ENCODE measurements around the gene CERCAM. TPM values are rescaled to one million over a fixed set of nuclear protein-coding genes. Genes with fewer than 3 reads are reported as not detected.
"Not testable (repeated sequence)": the region's sequence is repeated elsewhere in the genome, so short reads cannot be mapped to it uniquely, and the experiment has no call there.

CERCAM gene
- total RNA-seq, 1 donor from 2014 or later, result 24.1 TPM

DNA sequence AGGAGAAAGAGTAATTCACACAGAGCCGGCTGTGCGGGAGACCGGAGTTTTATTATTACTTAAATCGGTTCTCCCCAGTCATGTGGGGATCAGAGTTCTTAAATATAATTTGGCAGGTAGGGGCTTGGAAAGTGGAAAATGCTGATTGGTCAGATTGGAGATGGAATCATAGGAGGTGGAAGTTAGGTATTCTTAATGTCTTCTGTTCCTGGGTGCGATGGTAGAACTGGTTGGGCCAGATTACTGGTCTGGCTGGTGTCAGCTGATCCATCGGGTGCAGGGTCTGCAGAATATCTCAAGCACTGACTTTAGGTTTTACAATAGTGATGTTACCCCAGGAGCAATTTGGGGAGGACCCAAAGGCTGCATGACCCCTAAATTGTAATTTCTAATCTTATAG, 4.6 kb upstream of the CERCAM start:
- no peak for DNase-seq (ENCODE audit: low read depth, low spot score)

DNA sequence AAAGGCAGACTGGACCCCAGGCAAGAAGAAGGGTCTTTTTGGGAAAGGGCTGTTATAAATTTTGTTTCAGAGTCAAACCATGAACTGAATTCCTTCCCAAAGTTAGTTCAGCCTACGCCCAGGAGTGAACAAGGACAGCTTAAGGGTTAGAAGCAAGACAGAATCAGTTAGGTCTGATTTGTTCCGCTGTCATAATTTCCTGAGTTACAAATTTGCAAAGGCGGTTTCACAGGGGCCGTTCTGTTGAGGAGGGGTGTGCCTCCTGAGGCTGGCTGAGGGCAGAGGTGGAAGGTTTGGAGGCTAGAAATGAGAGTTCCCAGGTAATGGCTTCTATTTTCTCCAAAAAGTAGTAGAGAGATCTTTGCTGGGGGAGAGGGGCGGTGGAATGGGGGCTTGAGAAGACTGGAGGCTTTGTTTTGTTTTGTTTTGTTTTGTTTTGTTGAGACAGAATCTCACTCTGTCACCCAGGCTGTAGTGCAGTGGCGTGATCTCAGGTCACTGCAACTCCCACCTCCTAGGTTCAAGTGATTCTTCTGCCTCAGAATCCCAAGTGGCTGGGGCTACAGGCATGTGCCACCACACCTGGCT, 4.1 kb upstream of the CERCAM start:
- no peak for DNase-seq (ENCODE audit: low read depth, low spot score)

DNA sequence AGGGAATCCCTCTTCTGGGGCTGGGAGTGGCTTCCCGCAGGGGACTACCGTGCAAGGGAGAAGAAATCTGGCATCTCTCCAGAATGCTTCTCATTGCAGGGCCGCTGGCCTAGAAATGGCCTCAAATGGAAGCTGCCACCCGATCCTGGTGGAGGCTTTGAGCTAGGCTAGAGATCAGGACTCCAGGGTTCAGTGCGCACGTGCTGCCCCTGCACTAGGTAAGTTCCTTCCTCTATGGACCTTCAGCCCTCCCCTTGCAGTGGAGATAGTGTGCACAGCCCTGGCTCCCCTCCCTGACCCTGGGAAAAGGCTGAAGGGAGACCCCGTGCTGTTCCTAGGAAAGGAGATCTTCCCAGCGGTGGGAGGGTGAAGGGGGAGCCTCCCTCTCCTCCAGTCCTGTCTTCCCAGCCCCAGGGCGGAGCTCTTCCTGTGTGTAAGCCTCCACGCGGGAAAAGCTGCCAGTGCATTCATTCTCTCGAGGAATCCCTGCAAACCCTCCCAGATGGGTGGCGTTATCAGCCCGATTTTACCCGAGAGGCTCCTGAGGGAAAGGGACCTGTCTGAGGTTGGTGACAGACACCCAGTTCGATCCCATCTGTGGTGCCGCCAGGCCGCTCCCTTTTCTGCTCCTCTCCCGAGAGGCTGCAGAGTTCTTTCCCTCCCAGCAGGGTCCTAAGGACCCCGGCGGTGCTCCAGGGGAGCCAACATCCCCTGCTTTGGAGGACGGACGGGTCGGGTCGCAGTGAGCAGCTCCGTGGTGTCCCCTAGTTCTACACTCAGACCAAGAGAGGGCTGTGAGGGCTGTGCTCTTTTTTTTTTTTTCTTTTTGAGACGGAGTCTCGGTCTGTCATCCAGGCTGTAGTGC, 1.4 kb upstream of the CERCAM start:
- DNase-seq (ENCODE audit: low read depth, low spot score), result no peak

DNA sequence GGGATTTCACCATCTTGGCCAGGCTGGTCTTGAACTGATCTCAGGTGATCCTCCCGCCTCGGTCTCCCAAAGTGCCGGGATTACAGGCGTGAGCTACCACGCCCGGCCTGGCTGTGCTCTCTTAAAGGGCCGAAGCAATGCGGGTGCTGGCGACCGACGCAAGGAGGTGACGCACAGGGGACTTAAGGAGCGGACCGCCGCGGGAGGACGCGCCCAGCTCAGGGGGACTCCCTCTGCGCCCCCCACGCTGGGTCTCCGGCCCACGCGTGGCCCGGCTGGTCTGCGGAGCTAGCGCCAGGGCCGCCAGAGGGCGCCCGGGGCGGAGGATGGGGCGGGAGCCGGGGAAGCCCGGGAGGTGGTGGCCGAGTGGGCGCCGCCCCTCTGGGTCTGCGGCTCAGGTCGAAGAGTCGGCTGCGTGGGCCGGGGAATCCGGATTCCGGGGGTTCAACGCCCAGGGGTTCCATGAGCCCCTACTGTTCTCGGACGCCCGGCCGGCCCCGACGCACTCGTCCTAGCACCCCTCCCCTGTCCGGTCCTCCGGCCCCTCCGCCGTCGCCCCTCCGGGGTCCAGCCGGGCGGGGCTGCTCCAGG, 502 bp upstream of the CERCAM start:
- DNase-seq (ENCODE audit: low read depth, low spot score), result no peak

DNA sequence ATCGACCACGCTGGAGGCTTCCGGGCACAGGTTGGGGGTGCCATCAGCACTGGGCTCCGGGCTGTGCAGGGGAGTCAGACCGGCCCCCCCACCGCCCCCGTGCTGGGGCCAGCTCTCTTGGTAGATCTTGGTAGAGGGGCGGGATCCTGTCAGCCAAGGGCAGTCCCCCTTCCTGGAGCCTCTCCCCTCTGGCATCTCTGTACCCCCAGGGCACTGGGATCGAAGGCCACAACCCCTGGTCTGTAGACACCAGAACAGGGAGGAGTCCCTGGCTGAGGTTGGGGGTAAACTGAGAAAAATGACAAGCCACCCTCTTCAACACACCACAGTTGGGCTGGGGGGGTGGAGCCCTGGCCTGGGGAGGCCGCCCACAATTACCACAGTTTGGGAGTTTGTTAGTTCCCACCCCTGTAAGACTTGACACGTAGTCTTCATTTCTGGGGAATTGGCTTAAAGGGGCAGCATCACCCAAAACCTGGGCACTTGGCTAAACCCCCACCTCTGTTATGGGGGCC, 882 bp downstream of the CERCAM start:
- no peak for DNase-seq (ENCODE audit: low read depth, low spot score)

DNA sequence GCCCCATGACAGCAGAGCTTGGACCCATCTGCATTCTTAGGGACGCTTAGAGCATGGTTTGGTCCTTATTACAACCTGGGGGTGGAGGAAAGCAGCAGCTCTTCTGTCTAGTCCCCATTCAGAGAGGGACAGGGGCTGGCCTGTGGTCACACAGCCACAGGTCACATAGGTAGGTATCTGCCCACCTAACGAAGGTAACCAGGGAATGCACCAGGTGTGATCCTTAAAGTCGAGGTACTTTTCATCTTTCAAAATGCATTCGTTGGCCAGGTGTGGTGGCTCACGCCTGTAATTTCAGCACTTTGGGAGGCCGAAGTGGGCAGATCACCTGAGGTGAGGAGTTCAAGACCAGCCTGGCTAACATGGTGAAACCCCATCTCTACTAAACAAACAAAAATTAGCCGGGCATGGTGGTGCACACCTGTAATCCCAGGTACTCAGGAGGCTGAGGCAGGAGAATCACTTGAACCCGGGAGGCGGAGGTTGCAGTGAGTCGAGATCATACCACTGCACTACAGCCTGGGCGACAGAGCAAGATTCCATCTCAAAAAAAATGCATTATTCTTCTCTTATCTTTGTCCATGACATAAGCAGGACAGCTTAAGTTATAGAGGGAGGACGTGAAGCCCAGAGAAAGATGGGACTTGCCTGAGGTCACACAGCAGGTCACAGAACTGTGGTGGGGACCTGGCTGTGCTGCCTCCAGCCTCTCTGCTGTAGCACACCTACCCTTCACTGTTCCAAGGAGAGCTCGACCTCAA, 1.5 kb downstream of the CERCAM start:
- DNase-seq (ENCODE audit: low read depth, low spot score), result not testable (repeated sequence)

DNA sequence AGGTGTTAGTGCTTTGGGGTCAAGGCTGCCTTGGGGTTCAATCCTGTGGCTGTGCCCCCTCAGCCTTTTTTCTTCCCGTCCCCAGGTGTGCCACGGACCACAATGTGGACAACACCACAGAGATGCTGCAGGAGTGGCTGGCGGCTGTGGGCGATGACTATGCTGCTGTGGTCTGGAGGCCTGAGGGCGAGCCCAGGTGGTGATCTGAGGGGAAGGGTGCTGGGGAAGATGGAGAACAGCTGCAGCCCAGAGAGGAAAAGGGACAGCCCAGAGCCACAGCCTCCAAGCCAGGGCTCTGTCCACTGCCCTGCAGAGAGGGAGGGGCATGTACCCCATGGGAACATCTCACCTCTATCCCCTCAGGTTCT, 2.1 kb downstream of the CERCAM start:
- no peak for DNase-seq (ENCODE audit: low read depth, low spot score)

DNA sequence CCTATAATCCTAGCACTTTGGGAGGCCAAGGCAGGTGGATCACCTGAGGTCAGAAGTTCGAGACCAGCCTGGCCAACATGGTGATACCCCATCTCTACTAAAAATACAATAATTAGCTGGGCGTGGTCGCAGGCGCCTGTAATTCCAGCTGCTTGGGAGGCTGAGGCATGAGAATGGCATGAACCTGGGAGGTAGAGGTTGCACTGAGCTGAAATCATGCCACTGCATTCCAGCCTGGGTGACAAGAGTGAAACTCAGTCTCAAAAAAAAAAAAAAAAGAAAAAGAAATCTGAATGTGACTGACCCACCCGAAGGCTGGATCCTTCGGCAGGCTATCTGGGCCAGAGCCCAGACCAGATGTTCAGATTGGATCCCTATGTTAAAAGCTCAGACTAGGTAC, 2.7 kb downstream of the CERCAM start:
- not testable (repeated sequence) for DNase-seq (ENCODE audit: low read depth, low spot score)

DNA sequence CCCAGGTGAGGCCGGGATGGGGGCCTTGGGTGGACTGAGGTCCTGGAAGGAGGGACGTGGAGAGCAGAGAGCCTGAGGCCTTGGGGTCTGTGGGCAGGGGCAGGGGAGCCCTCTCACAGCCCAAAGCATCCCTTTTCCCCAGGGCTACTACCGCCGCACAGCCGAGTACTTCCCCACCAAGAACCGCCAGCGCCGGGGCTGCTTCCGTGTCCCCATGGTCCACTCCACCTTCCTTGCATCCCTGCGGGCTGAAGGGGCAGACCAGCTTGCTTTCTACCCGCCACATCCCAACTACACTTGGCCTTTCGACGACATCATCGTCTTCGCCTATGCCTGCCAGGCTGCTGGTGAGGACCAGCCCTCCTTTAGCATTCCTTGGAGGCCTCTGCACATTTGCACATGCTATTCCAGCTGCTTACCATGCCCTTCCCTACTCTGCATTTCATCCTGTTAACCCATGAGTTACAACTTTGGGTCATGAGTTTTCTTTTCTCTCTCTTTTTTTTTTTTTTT, 3.7 kb downstream of the CERCAM start:
- no peak for DNase-seq (ENCODE audit: low read depth, low spot score)

DNA sequence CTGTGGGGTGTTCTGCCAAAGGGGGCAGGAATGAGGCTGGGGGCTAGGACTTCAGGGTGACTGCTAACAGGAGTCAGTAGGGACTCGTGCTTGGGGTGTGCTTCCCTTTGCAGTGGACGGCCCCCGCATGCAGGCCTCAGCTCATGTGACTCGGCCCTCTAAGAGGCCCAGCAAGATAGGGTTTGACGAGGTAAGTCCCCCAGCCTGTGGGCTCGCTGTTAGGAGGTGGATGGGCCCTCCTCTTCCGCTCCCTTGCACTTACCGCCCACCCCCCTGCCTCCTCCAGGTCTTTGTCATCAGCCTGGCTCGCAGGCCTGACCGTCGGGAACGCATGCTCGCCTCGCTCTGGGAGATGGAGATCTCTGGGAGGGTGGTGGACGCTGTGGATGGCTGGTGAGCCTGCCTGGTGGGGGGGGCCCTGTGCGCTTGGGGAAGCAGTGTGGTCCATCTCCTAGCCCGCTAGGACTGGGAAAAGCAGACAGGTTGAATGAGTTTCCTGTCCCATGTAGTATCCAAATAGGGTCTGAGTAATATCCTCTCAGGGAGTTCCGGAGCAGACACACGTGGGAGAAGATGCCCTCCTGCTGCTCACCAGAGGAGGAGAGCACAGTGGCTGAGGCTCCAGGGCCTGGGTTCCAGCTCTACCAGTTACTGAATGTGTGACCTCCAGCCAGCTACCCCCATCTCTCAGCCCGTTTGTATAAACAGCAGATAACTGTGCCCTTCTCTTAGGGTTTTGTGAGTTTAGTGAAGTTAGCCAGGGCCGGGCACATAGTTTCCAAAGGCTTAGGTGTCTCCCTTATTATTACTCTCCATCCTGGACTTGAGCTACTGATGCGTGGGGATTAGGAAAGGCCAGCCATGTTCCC, 8.2 kb downstream of the CERCAM start:
- DNase-seq (ENCODE audit: low read depth, low spot score), result peak; percentile 24

DNA sequence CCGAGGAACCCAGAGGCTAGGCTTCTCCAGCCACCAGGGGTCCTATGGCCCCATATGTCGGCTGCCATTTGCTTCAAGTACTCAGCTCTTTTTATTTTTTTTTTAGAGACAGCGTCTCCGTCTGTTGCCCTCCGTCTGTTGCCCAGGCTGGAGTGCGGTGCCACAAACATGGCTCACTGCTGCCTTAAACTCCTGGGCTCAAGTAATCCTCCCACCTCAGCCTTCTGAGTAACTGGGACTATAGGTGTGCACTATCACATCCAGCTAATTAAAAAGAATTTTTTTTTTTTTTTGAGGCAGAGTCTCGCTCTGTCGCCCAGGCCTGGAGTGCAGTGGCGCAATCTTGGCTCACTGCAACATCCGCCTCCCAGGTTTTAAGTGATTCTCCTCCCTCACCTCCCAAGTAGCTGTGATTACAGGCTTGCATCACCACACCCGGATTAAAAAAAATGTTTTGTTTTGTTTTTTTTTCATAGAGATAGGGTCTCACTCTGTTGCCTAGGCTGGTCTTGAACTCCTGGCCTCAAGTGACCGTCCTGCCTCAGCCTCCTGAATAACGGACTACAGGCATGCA, 8.9 kb downstream of the CERCAM start:
- no peak for DNase-seq (ENCODE audit: low read depth, low spot score)

DNA sequence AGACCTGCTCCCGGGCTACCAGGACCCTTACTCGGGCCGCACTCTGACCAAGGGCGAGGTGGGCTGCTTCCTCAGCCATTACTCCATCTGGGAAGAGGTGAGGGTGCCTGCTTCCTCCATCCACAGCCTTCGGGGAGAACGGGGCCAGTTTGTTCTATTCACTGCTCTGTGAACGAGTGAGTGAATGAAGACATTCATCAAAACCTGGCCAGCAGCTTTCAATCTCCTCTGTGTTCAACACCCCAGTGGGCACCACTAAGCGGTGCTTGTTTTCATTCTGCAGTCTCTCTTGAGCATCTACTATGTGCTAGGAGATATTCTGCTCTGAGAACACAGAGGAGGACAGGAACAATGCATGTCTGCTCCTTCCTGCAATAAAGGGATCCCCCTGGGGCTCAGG, 10.6 kb downstream of the CERCAM start:
- no peak for DNase-seq (ENCODE audit: low read depth, low spot score)

DNA sequence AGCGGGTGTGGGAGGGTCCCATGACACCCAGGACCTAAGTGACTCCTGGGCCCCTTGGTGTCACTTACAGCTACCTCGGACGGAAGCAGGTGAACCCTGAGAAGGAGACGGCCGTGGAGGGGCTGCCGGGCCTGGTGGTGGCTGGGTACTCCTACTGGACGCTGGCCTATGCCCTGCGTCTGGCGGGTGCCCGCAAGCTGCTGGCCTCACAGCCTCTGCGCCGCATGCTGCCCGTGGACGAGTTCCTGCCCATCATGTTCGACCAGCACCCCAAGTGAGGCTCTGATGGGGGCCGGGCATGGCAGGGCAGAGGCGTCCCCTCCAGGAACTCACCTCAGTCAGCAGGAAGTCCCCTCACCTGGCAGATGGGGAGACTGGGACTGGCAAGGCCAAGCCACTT, 13.7 kb downstream of the CERCAM start:
- no peak for DNase-seq (ENCODE audit: low read depth, low spot score)

DNA sequence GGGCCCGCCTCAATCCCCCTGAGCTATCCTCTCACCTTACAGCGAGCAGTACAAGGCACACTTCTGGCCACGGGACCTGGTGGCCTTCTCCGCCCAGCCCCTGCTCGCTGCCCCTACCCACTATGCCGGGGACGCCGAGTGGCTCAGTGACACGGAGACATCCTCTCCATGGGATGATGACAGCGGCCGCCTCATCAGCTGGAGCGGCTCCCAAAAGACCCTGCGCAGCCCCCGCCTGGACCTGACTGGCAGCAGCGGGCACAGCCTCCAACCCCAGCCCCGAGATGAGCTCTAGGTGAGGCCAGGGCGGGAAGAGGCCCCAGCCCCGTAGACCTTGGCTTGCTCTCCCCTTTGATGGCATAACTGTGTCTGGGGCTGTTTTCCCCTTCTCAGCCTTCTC, 15.0 kb downstream of the CERCAM start:
- DNase-seq (ENCODE audit: low read depth, low spot score), result no peak

DNA sequence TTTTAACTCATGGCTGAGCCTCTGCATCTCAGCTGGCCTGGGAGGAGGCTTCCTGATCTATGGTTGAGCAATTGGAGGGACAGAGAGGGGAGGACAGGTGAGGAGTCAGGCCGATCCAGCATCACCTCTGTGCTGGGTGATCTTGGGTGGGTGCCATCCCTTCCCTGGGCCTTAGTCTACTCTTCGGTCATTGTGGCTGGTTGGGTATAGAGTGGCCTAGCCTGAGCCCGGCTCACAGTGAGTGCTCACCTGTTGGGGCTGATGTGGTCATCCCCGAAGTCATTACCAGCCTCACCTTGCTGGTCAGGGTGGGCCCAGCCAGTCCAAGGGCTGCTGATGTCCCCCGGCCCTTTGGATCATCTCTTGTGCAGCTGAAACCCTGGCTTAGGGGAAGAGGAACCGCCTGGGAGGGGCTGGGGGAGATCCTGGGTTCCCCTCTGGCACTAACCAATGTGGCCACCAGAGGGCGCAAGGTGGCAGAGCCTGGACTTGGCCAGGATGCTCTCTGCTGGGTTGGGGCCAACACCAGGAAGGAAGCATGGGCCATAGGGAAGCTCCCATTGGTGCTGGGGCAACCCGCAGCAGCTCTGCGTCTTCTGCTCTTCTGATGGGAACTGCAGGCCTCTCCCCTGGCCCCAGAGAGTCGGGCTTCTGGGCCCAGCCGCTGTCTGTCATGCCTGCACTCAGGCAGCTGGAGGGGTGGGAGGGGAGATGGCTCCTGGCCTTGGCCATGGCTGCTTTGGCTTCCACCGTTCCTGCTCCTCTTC, 17.9 kb downstream of the CERCAM start:
- peak; percentile 58 for DNase-seq (ENCODE audit: low read depth, low spot score)

DNA sequence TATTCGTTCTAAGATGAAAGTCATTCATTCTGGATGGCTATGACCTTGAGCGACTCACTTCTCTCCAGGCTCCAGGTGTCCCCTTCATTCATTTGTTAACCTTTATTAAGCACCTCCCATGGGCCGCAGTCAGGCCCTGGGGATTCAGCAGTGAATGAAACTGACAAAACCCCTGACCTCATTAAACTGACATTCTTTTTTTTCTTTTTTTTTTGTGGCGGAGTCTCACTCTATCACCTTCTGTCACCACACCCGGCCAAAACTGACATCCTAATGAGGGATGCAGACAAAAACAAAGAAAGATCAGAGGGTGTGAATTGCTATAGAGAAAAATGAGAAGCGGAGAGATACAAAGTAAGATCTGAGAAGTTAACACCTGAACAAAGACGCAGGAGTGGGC, 18.6 kb downstream of the CERCAM start:
- DNase-seq (ENCODE audit: low read depth, low spot score), result no peak

DNA sequence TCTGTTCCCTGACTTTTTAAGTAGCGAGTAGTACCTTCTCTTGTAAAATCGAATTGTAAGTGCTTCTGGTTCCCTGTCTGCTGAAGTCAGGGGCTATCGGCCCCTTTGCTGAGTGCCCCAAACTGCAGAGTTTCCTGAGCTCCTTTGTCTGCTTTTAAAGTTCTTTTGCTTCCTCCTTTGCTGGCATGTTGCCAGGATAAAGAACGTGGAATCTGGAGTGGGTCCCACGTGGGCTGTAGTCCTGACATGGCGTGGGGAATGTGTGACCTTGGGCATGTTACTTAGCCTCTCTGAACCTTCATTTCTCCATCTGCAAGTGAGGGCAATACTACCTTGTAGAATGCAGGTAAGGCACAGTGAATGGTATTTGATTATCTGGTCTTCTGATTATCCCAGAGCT, 21.5 kb downstream of the CERCAM start:
- DNase-seq (ENCODE audit: low read depth, low spot score), result no peak

DNA sequence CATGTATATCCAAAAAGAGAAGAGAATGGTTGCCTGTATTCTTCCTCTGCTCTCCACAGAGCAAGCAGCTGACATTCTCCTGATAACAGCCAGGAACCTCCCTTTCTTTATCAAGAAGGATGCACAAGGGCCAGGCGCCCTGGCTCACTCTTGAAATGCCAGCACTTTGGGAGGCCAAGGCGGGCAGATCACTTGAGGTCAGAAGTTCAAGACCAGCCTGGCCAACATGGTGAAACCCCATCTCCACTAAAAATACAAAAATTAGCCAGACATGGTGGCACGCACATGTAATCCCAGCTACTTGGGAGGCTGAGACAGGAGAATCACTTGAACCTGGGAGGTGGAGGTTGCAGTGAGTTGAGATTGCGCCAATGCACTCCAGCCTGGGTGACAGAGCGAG, 25.8 kb downstream of the CERCAM start:
- DNase-seq (ENCODE audit: low read depth, low spot score), result not testable (repeated sequence)

DNA sequence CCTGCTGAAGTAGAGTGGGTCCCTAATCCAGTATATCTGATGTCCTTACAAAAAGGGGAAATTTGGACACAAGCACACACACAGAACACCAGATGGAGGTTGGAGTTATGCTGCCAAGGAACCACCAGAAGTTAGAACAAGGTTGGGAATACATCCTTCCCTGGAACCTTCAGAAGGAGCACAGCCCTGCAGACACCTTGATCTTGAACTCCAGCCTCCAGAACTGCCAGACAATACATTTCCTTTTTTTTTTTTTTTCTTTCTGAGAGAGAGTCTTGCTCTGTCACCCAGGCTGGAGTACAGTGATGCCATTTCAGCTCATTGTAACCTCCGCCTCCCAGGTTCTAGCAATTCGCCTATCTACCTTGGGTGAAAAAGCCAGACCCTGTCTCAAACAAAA, 28.1 kb downstream of the CERCAM start:
- DNase-seq (ENCODE audit: low read depth, low spot score), result no peak

DNA sequence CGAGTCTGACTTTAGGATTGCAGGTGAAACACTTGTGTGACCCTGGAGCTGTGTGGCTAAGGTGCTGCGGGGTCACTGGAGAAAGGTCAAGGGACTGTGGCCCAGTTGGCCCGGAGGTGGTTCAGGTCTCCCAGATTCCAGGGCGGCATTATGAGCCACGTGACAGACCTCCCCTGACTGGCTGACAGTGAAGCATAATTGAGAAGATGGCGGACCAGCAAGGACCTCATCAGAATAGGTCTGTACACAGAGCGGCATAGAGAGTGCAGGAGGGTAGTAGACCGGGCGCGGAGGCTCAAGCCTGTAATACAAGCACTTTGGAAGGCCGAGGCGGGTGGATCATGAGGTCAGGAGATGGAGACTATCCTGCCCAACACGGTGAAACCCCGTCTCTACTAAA, 34.3 kb downstream of the CERCAM start:
- no peak for DNase-seq (ENCODE audit: low read depth, low spot score)

Data from pulmonary artery endothelial cell (primary cell).